Activated CD4-positive, CD25-positive, alpha-beta regulatory T cell (primary cell): ENCODE data around the gene CERKL.

Experiments
- DNase-seq, 4 experiments: peaks; one replicate each; lab custom pipeline; 2025; lab: John Stamatoyannopoulos, UW

CERKL gene

GRCh38 chr2:181500201-181500600 is 156.7 kb downstream of the CERKL start:
- no peak for DNase-seq

DNA sequence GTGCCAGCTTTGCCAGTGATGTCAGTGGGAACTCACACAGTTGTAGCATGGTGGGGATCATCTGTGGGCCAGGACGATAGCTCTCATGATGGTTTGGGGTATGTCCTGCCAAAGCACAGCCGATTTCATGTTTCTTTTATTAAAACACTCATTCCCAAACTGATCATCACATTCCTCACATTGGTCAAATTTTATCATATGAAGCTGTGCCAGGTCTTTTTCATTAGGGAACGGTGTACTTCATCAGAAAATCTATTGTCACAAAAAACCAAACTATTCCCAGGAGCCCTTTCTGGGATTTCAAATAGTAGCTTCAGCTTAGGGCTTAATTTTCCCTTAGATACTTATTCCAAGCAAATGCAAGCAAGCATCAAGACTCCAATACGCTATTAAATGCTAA is 157.7 kb downstream of the CERKL start:
- no peak for DNase-seq
